Calu3 (cell line): ENCODE measurements around the gene ERN2. TPM values are rescaled to one million over a fixed set of nuclear protein-coding genes. Genes with fewer than 3 reads are reported as not detected.
A peak's percentile ranks its signal among the peaks of the same experiment; 100 is the strongest.

Experiments
- BruUV-seq: library from RNA; stranded (reverse); fragments of 400-500 nt; replicated peaks from 2 replicates; lab custom pipeline; 2021; lab: Mats Ljungman, UMichigan
- CTCF ChIA-PET: fragments of 300-600 bp; sonication (Branson Sonifier 250); formaldehyde crosslinking; loops from one replicate; lab custom pipeline; 2022; ENCODE audit warnings: antibody characterized with exemption; lab: Charles Lee
- DNase-seq: peaks from one replicate; pipeline ENCODE4 v3.0.0; 2022
- H3K27ac Mint-ChIP-seq: one replicate; pipeline ENCODE4 v1.8.0; 2022; ENCODE audit warnings: mixed read lengths; ENCODE audit not compliant: unreplicated experiment
- H3K27me3 Mint-ChIP-seq: one replicate; pipeline ENCODE4 v1.8.0; 2022; ENCODE audit warnings: mixed read lengths; ENCODE audit not compliant: unreplicated experiment
- H3K36me3 Mint-ChIP-seq: one replicate; pipeline ENCODE4 v1.8.0; 2022; ENCODE audit warnings: mild to moderate bottlenecking, moderate library complexity, mixed read lengths; ENCODE audit not compliant: insufficient read depth, unreplicated experiment
- H3K4me1 Mint-ChIP-seq: one replicate; pipeline ENCODE4 v1.8.0; 2022; ENCODE audit warnings: mild to moderate bottlenecking, low read depth, mixed read lengths; ENCODE audit not compliant: unreplicated experiment
- H3K4me3 Mint-ChIP-seq: one replicate; pipeline ENCODE4 v1.8.0; 2022; ENCODE audit warnings: mild to moderate bottlenecking, low read depth, moderate library complexity, mixed read lengths; ENCODE audit not compliant: unreplicated experiment
- H3K9me3 Mint-ChIP-seq: one replicate; pipeline ENCODE4 v1.8.0; 2022; ENCODE audit warnings: low read depth, mixed read lengths; ENCODE audit not compliant: unreplicated experiment
- intact Hi-C: fragments of 100-400 bp; cut with micrococcal nuclease; formaldehyde crosslinking; loops from one replicate; pipeline ENCODE4 v1.10.0; 2022; ENCODE audit not compliant: unreplicated experiment
- total RNA-seq: library from RNA; stranded (reverse); gene quantifications from 2 replicates; pipeline ENCODE4 v1.2.3, GENCODE V29; 2022
- TF ChIP-seq, protein P1 (sequence below): fragments of 200-600 bp; IDR thresholded peaks from one replicate; pipeline ENCODE4 v1.8.0; 2022; ENCODE audit warnings: antibody characterized with exemption; ENCODE audit not compliant: unreplicated experiment

The ERN2 gene
- total RNA-seq, 1 experiment from 2014 or later, result 3.2 TPM

- Mint-ChIP-seq H3K36me3 (peaks cover 58% of the 10 kb centered on the region), H3K4me1 (peaks cover 9% of the 10 kb centered on the region), H3K27me3 (no peaks in the 10 kb centered on the region), H3K9me3 (no peaks in the 10 kb centered on the region), H3K4me3 (no peak overlapping the region), H3K27ac (no peak overlapping the region)
- CTCF ChIA-PET, result interaction anchor here (0.7 kb wide), 1 partner anchor 47 kb away, joined by 4 read pairs; no protein-coding TSS in a partner anchor
- no TSS peak for BruUV-seq
- DNase-seq, result no peak
- intact Hi-C loops, result no loop called here
- TF ChIP-seq, protein P1, sequence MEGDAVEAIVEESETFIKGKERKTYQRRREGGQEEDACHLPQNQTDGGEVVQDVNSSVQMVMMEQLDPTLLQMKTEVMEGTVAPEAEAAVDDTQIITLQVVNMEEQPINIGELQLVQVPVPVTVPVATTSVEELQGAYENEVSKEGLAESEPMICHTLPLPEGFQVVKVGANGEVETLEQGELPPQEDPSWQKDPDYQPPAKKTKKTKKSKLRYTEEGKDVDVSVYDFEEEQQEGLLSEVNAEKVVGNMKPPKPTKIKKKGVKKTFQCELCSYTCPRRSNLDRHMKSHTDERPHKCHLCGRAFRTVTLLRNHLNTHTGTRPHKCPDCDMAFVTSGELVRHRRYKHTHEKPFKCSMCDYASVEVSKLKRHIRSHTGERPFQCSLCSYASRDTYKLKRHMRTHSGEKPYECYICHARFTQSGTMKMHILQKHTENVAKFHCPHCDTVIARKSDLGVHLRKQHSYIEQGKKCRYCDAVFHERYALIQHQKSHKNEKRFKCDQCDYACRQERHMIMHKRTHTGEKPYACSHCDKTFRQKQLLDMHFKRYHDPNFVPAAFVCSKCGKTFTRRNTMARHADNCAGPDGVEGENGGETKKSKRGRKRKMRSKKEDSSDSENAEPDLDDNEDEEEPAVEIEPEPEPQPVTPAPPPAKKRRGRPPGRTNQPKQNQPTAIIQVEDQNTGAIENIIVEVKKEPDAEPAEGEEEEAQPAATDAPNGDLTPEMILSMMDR, result no peak
Measured at GRCh38 chr16:23651943-23652468, 61.0 kb downstream of the ERN2 start.

DNA sequence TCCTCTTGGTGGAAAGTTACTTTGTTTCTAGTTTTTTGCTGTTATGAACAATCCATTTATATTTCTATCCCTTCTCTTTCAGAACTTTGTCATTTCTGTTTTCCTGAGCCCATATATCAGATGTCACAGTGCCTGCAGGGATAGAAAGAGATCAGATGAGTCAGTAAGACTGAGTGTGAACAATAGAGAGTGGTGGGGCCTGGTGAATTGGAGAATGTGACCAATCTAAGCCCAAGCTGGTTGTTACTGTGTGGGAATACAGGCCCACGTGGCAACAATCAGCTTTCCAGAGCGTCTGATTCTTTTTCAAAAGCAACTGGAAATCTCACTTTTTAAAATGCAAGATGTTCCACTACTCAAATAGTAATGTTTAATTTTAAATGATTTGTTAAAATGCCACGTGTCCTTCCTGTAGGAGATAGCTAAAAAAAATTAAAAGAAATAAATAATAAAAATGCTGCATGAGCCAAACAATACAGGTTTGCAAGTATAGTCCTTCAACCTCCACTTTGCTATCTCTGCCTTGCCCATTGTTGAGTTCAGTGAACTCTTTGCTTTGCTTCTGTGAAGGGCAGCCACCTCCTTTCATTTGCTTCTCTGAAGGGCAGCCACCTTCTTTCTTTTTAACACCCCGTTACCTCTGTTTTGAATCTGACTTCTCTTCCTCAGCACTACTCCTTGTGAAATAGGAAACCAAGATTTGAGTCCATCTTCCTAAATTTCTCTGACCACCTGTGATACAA, 62.2 kb downstream of the ERN2 start:
- H3K4me3 Mint-ChIP-seq, result no peak overlapping the region
- intact Hi-C loops, result no loop called here
- DNase-seq, result no peak
- H3K9me3 Mint-ChIP-seq, result no peaks in the 10 kb centered on the region
- TF ChIP-seq, protein P1, result no peak
- peak overlapping the region; percentile 38 for H3K27ac Mint-ChIP-seq
- H3K27me3 Mint-ChIP-seq, result no peaks in the 10 kb centered on the region
- no TSS peak for BruUV-seq
- CTCF ChIA-PET, result interaction anchor here (0.7 kb wide), 1 partner anchor 46 kb away, joined by 4 read pairs; no protein-coding TSS in a partner anchor
- peaks cover 9% of the 10 kb centered on the region for H3K4me1 Mint-ChIP-seq
- H3K36me3 Mint-ChIP-seq, result peaks cover 65% of the 10 kb centered on the region

- BruUV-seq, result TSS peak; percentile 28
- CTCF ChIA-PET, result interaction anchor here (1.6 kb wide), 1 partner anchor 36 kb away, joined by 5 read pairs; the partner anchor contains the start of gene PLK1
- no peak for DNase-seq
- intact Hi-C loops, result no loop called here
- peaks cover 8% of the 10 kb centered on the region for H3K4me1 Mint-ChIP-seq
- peaks cover 72% of the 10 kb centered on the region for H3K36me3 Mint-ChIP-seq
- no peaks in the 10 kb centered on the region for H3K27me3 Mint-ChIP-seq
- peak overlapping the region; percentile 86 for H3K27ac Mint-ChIP-seq
- H3K4me3 Mint-ChIP-seq, result peak overlapping the region; percentile 88
- TF ChIP-seq, protein P1, result no peak
- H3K9me3 Mint-ChIP-seq, result no peaks in the 10 kb centered on the region
Measured at GRCh38 chr16:23642246-23642774, 70.7 kb downstream of the ERN2 start.

GRCh38 chr16:23640931-23641765, 71.9 kb downstream of the ERN2 start, which contains the start of the genes DCTN5 and PALB2:
TSS of gene DCTN5 (plus strand) at chr16:23641466. CDS start at chr16:23641543, 77 bp downstream.
TSS of gene PALB2 (minus strand) at chr16:23641310. CDS start at chr16:23641157, 153 bp downstream.
- Mint-ChIP-seq H3K27me3 (no peaks in the 10 kb centered on the region), H3K4me3 (peak within 1 kb of the TSS; percentile 88), H3K27ac (peak within 1 kb of the TSS; percentile 86), H3K4me1 (peaks cover 8% of the 10 kb centered on the region), H3K36me3 (peaks cover 68% of the 10 kb centered on the region), H3K9me3 (no peaks in the 10 kb centered on the region)
- no TSS peak for BruUV-seq
- intact Hi-C loops, result no loop called here
- DNase-seq, result peak; percentile 94
- CTCF ChIA-PET, result interaction anchor here (0.5 to 1.6 kb wide), 6 partner anchors 11 to 1419 kb away, joined by 3 to 7 read pairs (median 4); partner anchors contain the start of genes PLK1 and UBFD1
- TF ChIP-seq, protein P1, result no peak
